WERI-Rb-1 (cell line): ENCODE results near the gene COQ8B.

Experiments
- DNase-seq: peaks from one replicate; pipeline ENCODE4 v3.0.0-alpha.2; 2020
- H3K27ac ChIP-seq: fragments of 250-450 bp; sonication (Bioruptor Pico); 2 replicates; pipeline ENCODE4 v1.5.1; 2020; ENCODE audit warnings: mild to moderate bottlenecking, moderate library complexity
- H3K27me3 ChIP-seq: fragments of 250-450 bp; sonication (Bioruptor Pico); 2 replicates; pipeline ENCODE4 v1.5.1; 2021; ENCODE audit warnings: mild to moderate bottlenecking, low read depth, moderate library complexity; ENCODE audit not compliant: insufficient read depth, severe bottlenecking
- H3K36me3 ChIP-seq: fragments of 250-450 bp; sonication (Bioruptor Pico); 2 replicates; pipeline ENCODE4 v1.5.1; 2020; ENCODE audit warnings: mild to moderate bottlenecking, moderate library complexity
- H3K4me3 ChIP-seq: 2 replicates; pipeline ENCODE4 v1.5.1; 2011; ENCODE audit warnings: low read depth, mild to moderate bottlenecking, control low read depth, low read length
- H3K9me3 ChIP-seq: fragments of 250-450 bp; sonication (Bioruptor Pico); 2 replicates; pipeline ENCODE4 v1.5.1; 2021; ENCODE audit warnings: mild to moderate bottlenecking, moderate library complexity; ENCODE audit not compliant: severe bottlenecking
- CTCF ChIP-seq: IDR thresholded peaks from 2 replicates; pipeline ENCODE4 v1.5.1; 2011; ENCODE audit warnings: low read depth, mild to moderate bottlenecking, control low read depth, inconsistent platforms, low read length

Gene COQ8B

GRCh38 chr19:40693896-40694295 is 22.8 kb downstream of the COQ8B start:
- Histone ChIP-seq H3K27me3 (no peaks in the 10 kb centered on the region), H3K36me3 (peaks cover 35% of the 10 kb centered on the region), H3K27ac (peak overlapping the region; percentile 99), H3K9me3 (no peaks in the 10 kb centered on the region), H3K4me3 (no peak overlapping the region)
- no peak for TF ChIP-seq CTCF
- DNase-seq, result peak; percentile 52

GRCh38 chr19:40693150-40693788 is 23.4 kb downstream of the COQ8B start:
- TF ChIP-seq CTCF, result no peak
- Histone ChIP-seq H3K27ac (peak overlapping the region; percentile 99), H3K36me3 (peaks cover 35% of the 10 kb centered on the region), H3K27me3 (no peaks in the 10 kb centered on the region), H3K9me3 (no peaks in the 10 kb centered on the region), H3K4me3 (no peak overlapping the region)
- no peak for DNase-seq

- H3K9me3 ChIP-seq, result no peaks in the 10 kb centered on the region
- H3K27me3 ChIP-seq, result no peaks in the 10 kb centered on the region
- peak overlapping the region; percentile 99 for H3K27ac ChIP-seq
- no peak for TF ChIP-seq CTCF
- DNase-seq, result peak; percentile 53
- peaks cover 32% of the 10 kb centered on the region for H3K36me3 ChIP-seq
- H3K4me3 ChIP-seq, result peak overlapping the region; percentile 56
Observed at GRCh38 chr19:40692212-40692551, 24.5 kb downstream of the COQ8B start.

- no peaks in the 10 kb centered on the region for H3K27me3 ChIP-seq
- H3K27ac ChIP-seq, result peak overlapping the region; percentile 99
- H3K9me3 ChIP-seq, result no peaks in the 10 kb centered on the region
- H3K36me3 ChIP-seq, result peaks cover 29% of the 10 kb centered on the region
- DNase-seq, result peak; percentile 98
- peak overlapping the region; percentile 56 for H3K4me3 ChIP-seq
- no peak for TF ChIP-seq CTCF
Observed at GRCh38 chr19:40691421-40692211, 25.1 kb downstream of the COQ8B start.

GRCh38 chr19:40690693-40691420 is 25.8 kb downstream of the COQ8B start:
- Histone ChIP-seq H3K27me3 (no peaks in the 10 kb centered on the region), H3K4me3 (peak overlapping the region; percentile 76), H3K27ac (peak overlapping the region; percentile 99), H3K9me3 (no peaks in the 10 kb centered on the region), H3K36me3 (peaks cover 34% of the 10 kb centered on the region)
- peak; percentile 94 for DNase-seq
- no peak for TF ChIP-seq CTCF
